ENCODE data around the gene ZNRF3.

DNA sequence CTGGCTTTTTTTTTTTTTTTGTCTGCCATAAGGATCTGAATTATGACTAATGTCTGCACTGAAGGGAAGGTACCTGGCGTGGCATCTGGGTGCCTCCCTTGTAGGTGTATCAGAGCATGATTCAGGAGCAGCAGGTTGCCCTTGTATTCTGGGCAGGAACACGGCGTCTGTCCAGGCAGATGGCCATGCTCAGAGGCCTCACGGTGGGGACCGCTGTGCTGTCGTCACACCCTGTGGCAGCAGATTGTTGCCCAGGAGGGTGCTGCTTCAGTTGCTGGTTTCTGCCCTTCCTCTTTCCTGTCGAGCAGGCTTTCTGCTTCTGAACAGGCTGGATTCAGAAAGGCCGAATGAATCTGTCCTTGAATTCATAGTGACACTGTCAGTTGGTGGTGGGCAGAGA, 11.0 kb downstream of the ZNRF3 start:
- TF ChIP-seq EP300 (IDR thresholded peaks at IDR 0.05; ENCODE audit: borderline replicate concordance) (no peak), EGR1 (IDR thresholded peaks at IDR 0.05) (no peak), MAX (IDR thresholded peaks at IDR 0.05) (no peak)
- TF ChIP-seq, protein P1, sequence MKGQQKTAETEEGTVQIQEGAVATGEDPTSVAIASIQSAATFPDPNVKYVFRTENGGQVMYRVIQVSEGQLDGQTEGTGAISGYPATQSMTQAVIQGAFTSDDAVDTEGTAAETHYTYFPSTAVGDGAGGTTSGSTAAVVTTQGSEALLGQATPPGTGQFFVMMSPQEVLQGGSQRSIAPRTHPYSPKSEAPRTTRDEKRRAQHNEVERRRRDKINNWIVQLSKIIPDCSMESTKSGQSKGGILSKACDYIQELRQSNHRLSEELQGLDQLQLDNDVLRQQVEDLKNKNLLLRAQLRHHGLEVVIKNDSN (IDR thresholded peaks at IDR 0.05): no peak

Measured in Ishikawa (cell line).